ENCODE data around the gene RNF31.

RNF31 gene

GRCh38 chr14:24159777-24160498 lies 12.6 kb downstream of the RNF31 start:
- no peak for DNase-seq (ENCODE audit: low read depth)

- DNase-seq (ENCODE audit: low read depth) = no peak
These were observed 13.2 kb downstream of the RNF31 start for GRCh38 chr14:24160499-24160849.

GRCh38 chr14:24160850-24161804 lies 13.8 kb downstream of the RNF31 start, which contains the start of gene IRF9:
Gene IRF9 (plus strand): TSS chr14:24161265. CDS start chr14:24162145, 880 bp downstream.
- peak; percentile 92 for DNase-seq (ENCODE audit: low read depth)

GRCh38 chr14:24162093-24162492 lies 14.8 kb downstream of the RNF31 start:
- no peak for DNase-seq (ENCODE audit: low read depth)

GRCh38 chr14:24164518-24164991 lies 17.3 kb downstream of the RNF31 start:
- no peak for DNase-seq (ENCODE audit: low read depth)

- no peak for DNase-seq (ENCODE audit: low read depth)
These were observed 18.5 kb downstream of the RNF31 start for GRCh38 chr14:24165785-24166184.

GRCh38 chr14:24167469-24168114 lies 20.3 kb downstream of the RNF31 start:
- no peak for DNase-seq (ENCODE audit: low read depth)

- peak; percentile 49 for DNase-seq (ENCODE audit: low read depth)
These were observed 24.3 kb downstream of the RNF31 start, which contains the start of gene REC8 for GRCh38 chr14:24171422-24172260. Gene REC8 (plus strand): TSS chr14:24172080. CDS start chr14:24172553, 473 bp downstream.

GRCh38 chr14:24172261-24172860 lies 25.1 kb downstream of the RNF31 start:
- no peak for DNase-seq (ENCODE audit: low read depth)

- no peak for DNase-seq (ENCODE audit: low read depth)
These were observed 25.6 kb downstream of the RNF31 start for GRCh38 chr14:24172871-24173281.

- no peak for DNase-seq (ENCODE audit: low read depth)
These were observed 29.3 kb downstream of the RNF31 start for GRCh38 chr14:24176599-24176998.

- DNase-seq (ENCODE audit: low read depth) = no peak
These were observed 29.9 kb downstream of the RNF31 start for GRCh38 chr14:24177041-24177825.

- no peak for DNase-seq (ENCODE audit: low read depth)
These were observed 30.6 kb downstream of the RNF31 start for GRCh38 chr14:24177891-24178290.

- no peak for DNase-seq (ENCODE audit: low read depth)
These were observed 31.3 kb downstream of the RNF31 start for GRCh38 chr14:24178399-24179178.

GRCh38 chr14:24179294-24179960 lies 32.1 kb downstream of the RNF31 start:
- no peak for DNase-seq (ENCODE audit: low read depth)

- no peak for DNase-seq (ENCODE audit: low read depth)
These were observed 32.9 kb downstream of the RNF31 start for GRCh38 chr14:24179961-24180796.

GRCh38 chr14:24181371-24182077 lies 34.2 kb downstream of the RNF31 start:
- no peak for DNase-seq (ENCODE audit: low read depth)
